Measurements from ENCODE around the gene CLIC1. TPM values are rescaled to one million over a fixed set of nuclear protein-coding genes. Genes with fewer than 3 reads are reported as not detected.
A peak's percentile ranks its signal among the peaks of the same experiment; 100 is the strongest.

CLIC1 gene
- total and polyA plus RNA-seq, 12 donors, result 51.1 to 400 (median 87.9) TPM

DNA sequence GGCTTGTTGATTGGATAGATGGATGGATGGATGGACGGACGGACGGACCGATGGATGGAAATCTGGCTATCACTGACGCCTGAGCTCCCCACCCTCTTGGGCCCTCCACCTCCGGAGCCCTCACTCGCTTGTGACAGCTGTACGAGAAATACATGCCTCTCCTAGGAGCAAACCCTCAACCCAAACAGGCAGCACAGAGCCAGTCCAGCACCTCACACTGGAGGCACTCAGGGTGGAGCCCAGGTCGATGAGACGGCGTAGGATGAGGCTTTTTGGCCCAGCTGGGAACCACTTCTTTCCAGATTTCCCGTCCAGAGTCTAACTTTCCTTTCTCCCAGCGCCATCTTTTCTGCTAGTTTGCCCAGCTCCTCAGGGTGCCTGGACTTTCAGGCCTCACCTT lies 52.7 kb downstream of the CLIC1 start:
- 72 to 78% methylated on average over 13 of the region's 13 CpGs for WGBS, 2 donors
- DNase-seq (no peak), ATAC-seq (no peak)
- Histone ChIP-seq H3K9me3 (no peaks in the 10 kb centered on the region), H3K36me3 (peaks cover 0 to 45% (median 21%) of the 10 kb centered on the region in 9 donors), H3K27me3 (no peaks in the 10 kb centered on the region), H3K27ac (no peak overlapping the region), H3K4me1 (peaks cover 5 to 27% (median 22%) of the 10 kb centered on the region in 9 donors), H3K4me3 (peak overlapping the region in 1 of 10 donors; percentile 36)
- intact Hi-C loops (cut with DNase I), result loop anchor here in 9 of 10 donors (5.0 to 10.0 kb wide), 10 partner anchors 44 to 274 kb away; partner anchors contain the start of genes CFB (in 1 of the 9), CLIC1 (in 1 of the 9), DDAH2 (in 1 of the 9) and NELFE (in 1 of the 9)
- TF ChIP-seq, protein P1, sequence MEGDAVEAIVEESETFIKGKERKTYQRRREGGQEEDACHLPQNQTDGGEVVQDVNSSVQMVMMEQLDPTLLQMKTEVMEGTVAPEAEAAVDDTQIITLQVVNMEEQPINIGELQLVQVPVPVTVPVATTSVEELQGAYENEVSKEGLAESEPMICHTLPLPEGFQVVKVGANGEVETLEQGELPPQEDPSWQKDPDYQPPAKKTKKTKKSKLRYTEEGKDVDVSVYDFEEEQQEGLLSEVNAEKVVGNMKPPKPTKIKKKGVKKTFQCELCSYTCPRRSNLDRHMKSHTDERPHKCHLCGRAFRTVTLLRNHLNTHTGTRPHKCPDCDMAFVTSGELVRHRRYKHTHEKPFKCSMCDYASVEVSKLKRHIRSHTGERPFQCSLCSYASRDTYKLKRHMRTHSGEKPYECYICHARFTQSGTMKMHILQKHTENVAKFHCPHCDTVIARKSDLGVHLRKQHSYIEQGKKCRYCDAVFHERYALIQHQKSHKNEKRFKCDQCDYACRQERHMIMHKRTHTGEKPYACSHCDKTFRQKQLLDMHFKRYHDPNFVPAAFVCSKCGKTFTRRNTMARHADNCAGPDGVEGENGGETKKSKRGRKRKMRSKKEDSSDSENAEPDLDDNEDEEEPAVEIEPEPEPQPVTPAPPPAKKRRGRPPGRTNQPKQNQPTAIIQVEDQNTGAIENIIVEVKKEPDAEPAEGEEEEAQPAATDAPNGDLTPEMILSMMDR (IDR thresholded peaks at IDR 0.05), result no peak

DNA sequence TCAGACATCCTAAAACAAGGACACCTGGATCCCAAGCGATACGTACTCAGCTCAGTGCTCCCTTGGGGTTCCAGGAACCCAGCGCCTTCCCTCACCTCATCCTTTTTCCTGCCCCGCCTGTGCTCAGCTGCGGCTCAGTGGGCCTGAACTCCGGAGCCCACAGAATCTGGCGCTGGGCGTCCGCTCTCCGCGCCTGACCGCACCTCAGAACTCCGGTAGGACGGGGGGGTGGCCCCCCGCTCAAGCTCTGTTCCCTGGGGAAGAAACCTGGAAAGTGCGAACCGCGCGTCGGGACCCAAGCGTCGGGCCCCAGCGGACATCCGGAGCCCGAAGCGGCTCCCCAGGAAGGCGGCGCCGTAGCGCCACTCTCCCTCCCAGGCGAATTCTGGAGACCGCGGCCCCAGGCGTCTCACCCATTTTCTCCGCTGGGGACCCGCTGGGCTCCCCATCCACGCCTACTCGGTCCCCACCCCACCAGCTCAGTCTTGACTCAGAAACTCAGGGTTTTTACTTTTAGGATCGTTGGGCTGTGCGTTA lies 55.1 kb downstream of the CLIC1 start:
- TF ChIP-seq, protein P1 (IDR thresholded peaks at IDR 0.05), result peak in 4 of 9 donors; percentile 21 to 35 (median 28)
- no peaks in the 10 kb centered on the region for H3K27me3 ChIP-seq
- H3K4me3 ChIP-seq, result peak overlapping the region; percentile 42 to 68 (median 58)
- 0 to 1% methylated on average over 40 of the region's 40 CpGs for WGBS, 2 donors
- H3K27ac ChIP-seq, result peak overlapping the region in 9 of 10 donors; percentile 34 to 84 (median 66)
- peaks cover 0 to 25% (median 0%) of the 10 kb centered on the region in 9 donors for H3K36me3 ChIP-seq
- no peaks in the 10 kb centered on the region for H3K9me3 ChIP-seq
- intact Hi-C loops (cut with DNase I), result loop anchor here in 9 of 10 donors (2.0 to 10.0 kb wide), 12 partner anchors 46 to 276 kb away; partner anchors contain the start of genes CFB (in 1 of the 9), CLIC1 (in 1 of the 9), DDAH2 (in 1 of the 9) and NELFE (in 1 of the 9)
- H3K4me1 ChIP-seq, result peaks cover 5 to 27% (median 22%) of the 10 kb centered on the region in 9 donors
- peak; percentile 50 to 87 (median 76) for ATAC-seq
- peak in 1 of 2 donors; percentile 55 for DNase-seq

Small RNA genes lying within 50 kb of the gene (microRNA-seq; reads per million reads assigned to microRNA genes)
- 0 to 0.51 reads per million in 2 donors for gene MIR4646

Other genes with a start within 250 kb of the CLIC1 start
Only the 30 nearest of the 43 such genes appear.
- gene TNF, start 161.0 kb downstream of the CLIC1 start, total RNA-seq, result 1 to 10 TPM in 2 of 10 donors, under 1 TPM in 7, not detected in 1; 0.33 to 3.0 (median 0.61) TPM
- under 1 TPM; 0.16 to 0.51 TPM for gene TNF, start 161.0 kb downstream of the CLIC1 start, polyA plus RNA-seq
- gene LTB, start 154.1 kb downstream of the CLIC1 start, total RNA-seq, result 1 to 10 TPM in 3 of 10 donors, under 1 TPM in 6, not detected in 1; 0.26 to 10.0 (median 0.67) TPM
- under 1 TPM; 0.51 to 0.65 TPM for gene LTB, start 154.1 kb downstream of the CLIC1 start, polyA plus RNA-seq
- gene LST1, start 150.3 kb downstream of the CLIC1 start, total RNA-seq, result 10 to 100 TPM in 1 of 10 donors, 1 to 10 TPM in 9; 2.6 to 35.6 (median 3.9) TPM
- gene LST1, start 150.3 kb downstream of the CLIC1 start, polyA plus RNA-seq, result 1 to 10 TPM; 6.5 to 8.7 TPM
- gene NCR3, start 143.5 kb downstream of the CLIC1 start, total RNA-seq, result 1 to 10 TPM in 1 of 10 donors, under 1 TPM in 2, not detected in 7; 0.31 to 1.0 (median 0.33) TPM
- gene NCR3, start 143.5 kb downstream of the CLIC1 start, polyA plus RNA-seq, result not detected
- gene AIF1, start 121.3 kb downstream of the CLIC1 start, total RNA-seq, result 10 to 100 TPM in 3 of 10 donors, 1 to 10 TPM in 7; 2.8 to 62.1 (median 6.2) TPM
- 10 to 100 TPM; 18.2 to 20.2 TPM for gene AIF1, start 121.3 kb downstream of the CLIC1 start, polyA plus RNA-seq
- 100 to 1,000 TPM in 4 of 10 donors, 10 to 100 TPM in 6; 83.9 to 105 (median 98.9) TPM for gene PRRC2A, start 115.8 kb downstream of the CLIC1 start, total RNA-seq
- gene PRRC2A, start 115.8 kb downstream of the CLIC1 start, polyA plus RNA-seq, result 100 to 1,000 TPM in 1 of 2 donors, 10 to 100 TPM in 1; 93.4 to 179 TPM
- gene BAG6, start 83.9 kb downstream of the CLIC1 start, total RNA-seq, result 100 to 1,000 TPM; 262 to 347 (median 300) TPM
- 100 to 1,000 TPM; 311 to 522 TPM for gene BAG6, start 83.9 kb downstream of the CLIC1 start, polyA plus RNA-seq
- 1 to 10 TPM; 1.8 to 3.9 (median 2.5) TPM for gene APOM, start 80.6 kb downstream of the CLIC1 start, total RNA-seq
- gene APOM, start 80.6 kb downstream of the CLIC1 start, polyA plus RNA-seq, result 1 to 10 TPM; 3.2 to 7.4 TPM
- 10 to 100 TPM; 15.9 to 23.3 (median 18.0) TPM for gene C6orf47, start 75.8 kb downstream of the CLIC1 start, total RNA-seq
- gene C6orf47, start 75.8 kb downstream of the CLIC1 start, polyA plus RNA-seq, result 10 to 100 TPM; 18.5 to 22.2 TPM
- 10 to 100 TPM; 14.5 to 23.8 (median 18.3) TPM for gene GPANK1, start 71.5 kb downstream of the CLIC1 start, total RNA-seq
- gene GPANK1, start 71.5 kb downstream of the CLIC1 start, polyA plus RNA-seq, result 10 to 100 TPM; 15.4 to 17.8 TPM
- 100 to 1,000 TPM; 101 to 153 (median 115) TPM for gene CSNK2B, start 70.5 kb downstream of the CLIC1 start, total RNA-seq
- 100 to 1,000 TPM; 109 to 199 TPM for gene CSNK2B, start 70.5 kb downstream of the CLIC1 start, polyA plus RNA-seq
- gene LY6G5B, start 66.6 kb downstream of the CLIC1 start, total RNA-seq, result 1 to 10 TPM; 2.4 to 6.7 (median 3.8) TPM
- gene LY6G5B, start 66.6 kb downstream of the CLIC1 start, polyA plus RNA-seq, result 1 to 10 TPM; 3.6 to 7.3 TPM
- 1 to 10 TPM; 1.2 to 3.5 (median 1.9) TPM for gene LY6G5C, start 55.5 kb downstream of the CLIC1 start, total RNA-seq
- gene LY6G5C, start 55.5 kb downstream of the CLIC1 start, polyA plus RNA-seq, result 1 to 10 TPM; 2.0 to 2.6 TPM
- 10 to 100 TPM; 24.3 to 40.3 (median 28.7) TPM for gene ABHD16A, start 33.2 kb downstream of the CLIC1 start, total RNA-seq
- gene ABHD16A, start 33.2 kb downstream of the CLIC1 start, polyA plus RNA-seq, result 10 to 100 TPM; 28.0 to 45.2 TPM
- gene LY6G6F, start 29.7 kb downstream of the CLIC1 start, total RNA-seq, result not detected
- gene LY6G6F, start 29.7 kb downstream of the CLIC1 start, polyA plus RNA-seq, result not detected
- gene LY6G6D, start 21.2 kb downstream of the CLIC1 start, total RNA-seq, result not detected
- not detected for gene LY6G6D, start 21.2 kb downstream of the CLIC1 start, polyA plus RNA-seq
- not detected for gene LY6G6C, start 14.8 kb downstream of the CLIC1 start, total RNA-seq
- gene LY6G6C, start 14.8 kb downstream of the CLIC1 start, polyA plus RNA-seq, result not detected
- gene MPIG6B, start 13.2 kb downstream of the CLIC1 start, total RNA-seq, result under 1 TPM in 7 of 10 donors, not detected in 3; 0.11 to 0.97 (median 0.27) TPM
- under 1 TPM; 0.13 to 0.37 TPM for gene MPIG6B, start 13.2 kb downstream of the CLIC1 start, polyA plus RNA-seq
- 10 to 100 TPM; 35.2 to 61.6 (median 51.5) TPM for gene DDAH2, start 7.2 kb downstream of the CLIC1 start, total RNA-seq
- 100 to 1,000 TPM in 1 of 2 donors, 10 to 100 TPM in 1; 96.4 to 117 TPM for gene DDAH2, start 7.2 kb downstream of the CLIC1 start, polyA plus RNA-seq
- 1 to 10 TPM in 8 of 10 donors, under 1 TPM in 2; 0.89 to 4.3 (median 2.6) TPM for gene MSH5, start 3.5 kb upstream of the CLIC1 start, total RNA-seq
- 1 to 10 TPM in 1 of 2 donors, under 1 TPM in 1; 0.97 to 6.1 TPM for gene MSH5, start 3.5 kb upstream of the CLIC1 start, polyA plus RNA-seq
- gene SAPCD1, start 26.1 kb upstream of the CLIC1 start, total RNA-seq, result 1 to 10 TPM in 1 of 10 donors, under 1 TPM in 6, not detected in 3; 0.52 to 1.2 (median 0.72) TPM
- 1 to 10 TPM in 1 of 2 donors, under 1 TPM in 1; 0.36 to 1.9 TPM for gene SAPCD1, start 26.1 kb upstream of the CLIC1 start, polyA plus RNA-seq
- 10 to 100 TPM in 9 of 10 donors, 1 to 10 TPM in 1; 10.0 to 28.3 (median 20.8) TPM for gene VWA7, start 40.8 kb upstream of the CLIC1 start, total RNA-seq
- gene VWA7, start 40.8 kb upstream of the CLIC1 start, polyA plus RNA-seq, result 1 to 10 TPM; 2.2 to 6.6 TPM
- gene VARS1, start 59.2 kb upstream of the CLIC1 start, total RNA-seq, result 10 to 100 TPM; 22.4 to 43.4 (median 29.5) TPM
- 10 to 100 TPM; 26.5 to 44.0 TPM for gene VARS1, start 59.2 kb upstream of the CLIC1 start, polyA plus RNA-seq
- 10 to 100 TPM; 18.9 to 27.6 (median 23.0) TPM for gene LSM2, start 70.4 kb upstream of the CLIC1 start, total RNA-seq
- gene LSM2, start 70.4 kb upstream of the CLIC1 start, polyA plus RNA-seq, result 10 to 100 TPM; 17.5 to 52.0 TPM
- gene HSPA1L, start 78.8 kb upstream of the CLIC1 start, total RNA-seq, result 1 to 10 TPM; 1.1 to 2.9 (median 1.9) TPM
- 1 to 10 TPM in 1 of 2 donors, under 1 TPM in 1; 0.80 to 1.4 TPM for gene HSPA1L, start 78.8 kb upstream of the CLIC1 start, polyA plus RNA-seq
- gene HSPA1A, start 79.0 kb upstream of the CLIC1 start, total RNA-seq, result 100 to 1,000 TPM; 202 to 679 (median 259) TPM
- 100 to 1,000 TPM; 113 to 166 TPM for gene HSPA1A, start 79.0 kb upstream of the CLIC1 start, polyA plus RNA-seq
- 100 to 1,000 TPM; 126 to 258 (median 169) TPM for gene HSPA1B, start 91.2 kb upstream of the CLIC1 start, total RNA-seq
- 100 to 1,000 TPM in 1 of 2 donors, 10 to 100 TPM in 1; 16.9 to 122 TPM for gene HSPA1B, start 91.2 kb upstream of the CLIC1 start, polyA plus RNA-seq
- gene NEU1, start 126.3 kb upstream of the CLIC1 start, total RNA-seq, result 10 to 100 TPM; 18.1 to 32.4 (median 22.3) TPM
- gene NEU1, start 126.3 kb upstream of the CLIC1 start, polyA plus RNA-seq, result 10 to 100 TPM; 15.7 to 48.0 TPM
- under 1 TPM in 2 of 10 donors, not detected in 8; 0.14 to 0.24 TPM for gene SLC44A4, start 142.5 kb upstream of the CLIC1 start, total RNA-seq
- gene SLC44A4, start 142.5 kb upstream of the CLIC1 start, polyA plus RNA-seq, result under 1 TPM in 1 of 2 donors, not detected in 1; 0.03 TPM
- gene EHMT2, start 161.2 kb upstream of the CLIC1 start, total RNA-seq, result 10 to 100 TPM in 9 of 10 donors, 1 to 10 TPM in 1; 6.4 to 18.7 (median 14.2) TPM
- gene EHMT2, start 161.2 kb upstream of the CLIC1 start, polyA plus RNA-seq, result 10 to 100 TPM; 13.2 to 21.7 TPM

Measured in heart right ventricle (tissue), 16 donors.